ENCODE data around the gene NHLRC4.

Gene NHLRC4

DNA sequence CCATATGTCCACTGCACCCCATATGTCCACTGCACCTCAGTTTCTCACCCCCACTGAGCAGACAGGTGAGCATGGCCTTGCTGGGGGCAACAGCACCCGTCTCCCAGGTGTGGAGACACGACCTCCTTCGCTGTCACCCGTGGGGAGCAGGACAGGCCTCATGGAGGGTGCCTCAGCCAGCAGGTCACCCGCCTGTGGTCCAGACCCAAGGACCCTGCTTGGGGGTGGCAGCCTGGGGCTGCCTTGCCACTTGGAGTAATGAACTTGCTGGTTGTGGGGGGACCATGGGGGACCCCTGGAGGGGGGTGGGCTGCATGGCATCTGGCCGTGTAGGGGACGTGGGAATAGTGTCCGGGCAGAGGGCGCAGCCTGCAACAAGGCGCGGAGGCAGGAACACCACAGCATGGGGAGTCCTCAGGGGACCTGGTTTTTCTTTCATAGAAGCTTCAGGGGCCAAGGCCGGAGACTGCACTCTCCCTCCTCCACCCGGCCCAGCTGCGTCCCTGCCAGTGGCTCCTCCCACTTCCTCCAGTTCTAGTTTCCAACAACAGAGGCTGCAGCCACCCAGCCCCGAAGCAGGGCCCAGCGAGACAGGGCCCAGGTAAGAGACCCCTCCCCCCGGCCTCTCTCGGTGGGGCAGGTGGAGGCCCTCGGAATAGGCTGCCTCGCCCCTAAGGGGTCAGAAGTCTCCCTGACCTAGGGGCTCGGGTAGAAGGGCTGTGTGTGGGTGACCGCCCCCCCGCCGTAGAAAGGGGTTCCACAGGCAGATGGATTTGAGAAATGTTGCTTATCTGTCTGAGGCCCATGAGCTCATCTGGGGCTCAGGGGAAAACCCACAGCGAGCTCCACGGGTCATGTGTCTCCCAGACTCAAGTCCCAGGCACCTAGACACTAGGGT, at the start of gene NHLRC4:
NHLRC4 (plus strand) TSS at position 531 of the 898 bp plus-strand sequence. CDS start 1,043 bp downstream, outside the sequence.
- in situ Hi-C loops (cut with HindIII; ENCODE audit: low sequenced_read_pairs) = no loop called here

- in situ Hi-C loops (cut with HindIII; ENCODE audit: low sequenced_read_pairs) = no loop called here
These were observed 47.9 kb upstream of the NHLRC4 start for GRCh38 chr16:518858-519257.

DNA sequence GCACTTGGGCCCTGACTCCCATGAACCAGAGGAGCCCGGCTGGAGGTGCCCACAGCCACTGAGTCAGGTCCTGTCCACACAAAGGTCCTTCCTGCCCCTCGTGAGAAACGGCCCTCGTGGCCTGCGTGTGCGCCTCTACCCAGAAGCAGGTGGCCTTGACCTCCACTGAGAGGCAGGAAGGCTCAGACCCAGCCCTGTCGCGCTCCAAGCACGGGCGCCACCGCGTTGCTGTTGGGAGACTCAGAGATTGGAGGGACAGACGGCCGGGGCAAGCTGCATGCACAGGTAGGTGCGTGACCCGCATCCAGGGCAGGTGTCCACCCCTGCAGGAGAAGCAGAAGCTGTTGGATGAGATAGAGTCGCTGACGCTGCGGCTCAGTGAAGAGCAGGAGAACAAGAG, 47.4 kb upstream of the NHLRC4 start:
- in situ Hi-C loops (cut with HindIII; ENCODE audit: low sequenced_read_pairs) = no loop called here

GRCh38 chr16:519841-520687, 46.7 kb upstream of the NHLRC4 start:
- in situ Hi-C loops (cut with HindIII; ENCODE audit: low sequenced_read_pairs) = no loop called here

DNA sequence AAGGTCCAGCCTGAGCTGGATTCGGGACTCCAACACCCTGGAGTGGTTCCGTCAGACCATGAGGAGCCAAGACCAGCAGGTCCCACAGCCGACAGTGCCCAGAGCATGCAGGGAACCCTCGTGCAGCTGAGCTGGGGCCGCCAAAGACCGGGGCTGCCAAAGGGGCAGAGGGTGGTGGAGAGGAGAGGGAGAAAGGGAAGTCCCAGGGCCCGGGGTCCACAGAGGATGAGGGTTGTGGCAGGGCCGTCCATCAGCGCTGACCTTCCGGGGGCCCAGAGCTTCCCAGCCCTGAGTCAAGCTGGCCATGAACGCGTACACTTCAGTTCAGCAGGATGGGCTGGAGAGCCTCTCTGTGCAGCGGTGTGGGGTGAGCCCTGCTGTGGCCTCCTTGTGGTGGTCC, 46.0 kb upstream of the NHLRC4 start:
- in situ Hi-C loops (cut with HindIII; ENCODE audit: low sequenced_read_pairs) = no loop called here

- in situ Hi-C loops (cut with HindIII; ENCODE audit: low sequenced_read_pairs) = no loop called here
These were observed 45.2 kb upstream of the NHLRC4 start for GRCh38 chr16:521381-522210.

- in situ Hi-C loops (cut with HindIII; ENCODE audit: low sequenced_read_pairs) = no loop called here
These were observed 44.3 kb upstream of the NHLRC4 start for GRCh38 chr16:522320-523096.

DNA sequence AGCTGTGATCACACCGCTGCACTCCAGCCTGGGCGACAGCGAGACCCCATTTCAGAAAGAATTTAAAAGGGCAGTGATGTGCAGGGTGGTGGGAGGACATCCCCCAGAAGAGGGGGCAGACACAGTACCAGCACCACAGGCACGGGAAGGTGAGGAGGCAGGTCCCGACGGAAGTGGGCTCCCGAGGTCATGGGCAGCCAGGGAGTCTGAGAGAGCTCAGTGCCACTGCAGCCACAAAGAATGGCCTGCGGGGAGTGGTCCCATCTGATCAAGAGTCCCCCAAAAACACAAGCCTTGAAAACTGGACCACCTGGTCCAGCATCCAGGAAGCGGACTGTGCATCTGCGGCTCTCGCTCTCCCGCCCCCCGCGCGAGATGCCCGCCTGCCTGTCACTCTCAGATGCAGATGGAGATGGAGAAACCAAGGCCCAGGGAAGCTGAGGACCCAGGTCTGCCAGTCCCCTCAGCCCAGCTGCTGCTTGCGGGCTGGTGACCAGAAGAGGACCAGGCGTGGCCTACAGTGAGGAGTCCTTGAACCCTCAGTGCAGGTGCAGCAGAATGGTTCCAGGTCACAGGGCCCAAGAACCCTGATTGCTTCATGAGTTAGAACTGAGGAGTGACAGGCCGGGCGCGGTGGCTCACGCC, 43.6 kb upstream of the NHLRC4 start:
- in situ Hi-C loops (cut with HindIII; ENCODE audit: low sequenced_read_pairs) = no loop called here

DNA sequence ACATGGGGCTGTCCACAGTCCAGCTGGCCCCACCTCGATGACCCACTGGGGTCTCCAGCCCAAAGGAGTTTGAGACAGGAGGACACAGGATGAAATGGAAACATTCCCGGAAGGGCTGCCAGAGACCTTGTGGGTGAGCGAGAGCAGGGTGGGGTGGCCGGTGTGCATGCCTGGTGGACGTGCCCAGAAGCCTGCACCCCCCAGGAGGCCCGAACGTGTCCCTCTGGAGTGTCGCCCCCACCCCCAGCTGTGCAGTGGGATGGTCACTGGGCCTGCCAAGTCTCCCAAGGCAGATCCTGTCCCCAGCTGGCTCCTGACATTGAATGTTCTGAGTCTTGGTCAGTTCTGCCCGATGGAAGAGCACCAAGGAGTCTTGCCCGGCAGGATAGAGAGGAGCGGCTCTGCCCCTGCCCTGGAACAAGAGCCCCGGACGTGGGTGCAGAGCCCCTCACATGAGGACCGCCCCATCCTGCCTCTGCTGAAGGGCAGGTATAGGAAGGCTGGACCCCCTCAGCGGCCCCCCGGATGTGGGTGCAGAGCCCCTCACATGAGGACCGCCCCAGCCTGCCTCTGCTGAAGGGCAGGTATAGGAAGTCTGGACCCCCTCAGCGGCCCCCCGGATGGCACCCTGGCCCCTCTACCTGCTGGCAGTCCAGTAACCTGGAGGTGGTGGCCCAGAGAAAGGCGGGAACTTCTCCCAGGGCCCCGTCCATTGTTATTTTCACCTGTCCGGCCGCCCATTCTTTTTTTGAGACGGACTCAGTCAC, 42.3 kb upstream of the NHLRC4 start:
- in situ Hi-C loops (cut with HindIII; ENCODE audit: low sequenced_read_pairs) = no loop called here

GRCh38 chr16:525123-525519, 41.7 kb upstream of the NHLRC4 start:
- in situ Hi-C loops (cut with HindIII; ENCODE audit: low sequenced_read_pairs) = no loop called here

GRCh38 chr16:525520-526180, 41.2 kb upstream of the NHLRC4 start:
- in situ Hi-C loops (cut with HindIII; ENCODE audit: low sequenced_read_pairs) = no loop called here

GRCh38 chr16:526181-527014, 40.4 kb upstream of the NHLRC4 start:
- in situ Hi-C loops (cut with HindIII; ENCODE audit: low sequenced_read_pairs) = no loop called here

DNA sequence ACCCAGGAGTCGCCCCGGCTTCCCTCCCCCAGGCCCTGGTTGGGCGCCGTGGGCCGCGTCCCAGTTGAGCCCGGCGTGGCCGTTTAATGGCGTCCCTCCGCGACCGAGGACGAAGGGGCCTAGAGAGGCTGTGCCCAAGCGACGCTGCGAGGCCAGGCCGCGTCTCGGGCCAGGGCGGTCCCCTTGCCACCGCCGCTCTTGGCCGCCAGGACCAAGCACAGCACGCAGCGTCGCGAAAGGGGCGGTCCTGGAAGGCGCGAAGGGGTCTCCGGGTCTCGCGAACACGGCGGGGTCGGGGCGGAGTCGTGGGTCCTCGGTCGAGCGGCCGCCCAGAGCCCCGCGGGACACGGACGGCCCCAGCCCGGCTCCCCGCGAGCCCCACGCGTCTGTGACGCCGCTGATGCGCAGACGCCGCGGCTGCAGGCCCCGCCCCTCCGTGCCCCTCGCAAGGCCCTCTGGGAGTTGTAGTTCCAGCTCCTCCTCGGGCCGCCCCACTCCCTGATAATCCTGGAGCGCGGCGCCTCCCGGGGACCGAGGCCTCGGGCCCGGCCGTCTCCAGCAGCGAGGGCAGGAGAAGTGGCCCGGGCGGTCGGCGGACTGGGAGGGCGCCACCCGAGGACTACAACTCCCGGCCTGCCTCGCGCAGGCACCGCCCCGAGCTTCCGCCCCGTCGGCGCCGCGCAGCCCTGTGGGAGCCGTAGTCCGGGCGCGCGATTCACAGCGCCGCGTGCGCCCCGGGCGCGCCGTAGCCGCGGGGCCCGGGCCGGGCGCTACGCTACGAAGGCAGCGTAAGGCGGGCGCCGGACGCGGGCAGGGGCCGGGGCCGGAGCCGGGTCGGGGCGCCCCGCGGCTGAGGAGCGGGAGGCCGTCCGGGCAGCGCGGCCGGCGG, 39.5 kb upstream of the NHLRC4 start, which contains the start of gene CAPN15:
CAPN15 (plus strand) TSS at position 698 of the 889 bp plus-strand sequence. CDS start 19,127 bp downstream, outside the sequence.
- in situ Hi-C loops (cut with HindIII; ENCODE audit: low sequenced_read_pairs) = no loop called here

- in situ Hi-C loops (cut with HindIII; ENCODE audit: low sequenced_read_pairs) = no loop called here
These were observed 38.4 kb upstream of the NHLRC4 start for GRCh38 chr16:528111-529011.

- in situ Hi-C loops (cut with HindIII; ENCODE audit: low sequenced_read_pairs) = no loop called here
These were observed 37.7 kb upstream of the NHLRC4 start for GRCh38 chr16:529012-529575.

All from DLD1 (cell line).